HG03521 (cell line): ENCODE measurements around the gene ACOT7.
"Not testable (repeated sequence)": the region's sequence is repeated elsewhere in the genome, so short reads cannot be mapped to it uniquely, and the experiment has no call there.

Experiments
- ATAC-seq: cut with Tn5 transposase; IDR thresholded peaks from one replicate; pipeline ENCODE4 v1.9.1; 2021; ENCODE audit warnings: mild to moderate bottlenecking, moderate library complexity; ENCODE audit not compliant: unreplicated experiment

Gene ACOT7

DNA sequence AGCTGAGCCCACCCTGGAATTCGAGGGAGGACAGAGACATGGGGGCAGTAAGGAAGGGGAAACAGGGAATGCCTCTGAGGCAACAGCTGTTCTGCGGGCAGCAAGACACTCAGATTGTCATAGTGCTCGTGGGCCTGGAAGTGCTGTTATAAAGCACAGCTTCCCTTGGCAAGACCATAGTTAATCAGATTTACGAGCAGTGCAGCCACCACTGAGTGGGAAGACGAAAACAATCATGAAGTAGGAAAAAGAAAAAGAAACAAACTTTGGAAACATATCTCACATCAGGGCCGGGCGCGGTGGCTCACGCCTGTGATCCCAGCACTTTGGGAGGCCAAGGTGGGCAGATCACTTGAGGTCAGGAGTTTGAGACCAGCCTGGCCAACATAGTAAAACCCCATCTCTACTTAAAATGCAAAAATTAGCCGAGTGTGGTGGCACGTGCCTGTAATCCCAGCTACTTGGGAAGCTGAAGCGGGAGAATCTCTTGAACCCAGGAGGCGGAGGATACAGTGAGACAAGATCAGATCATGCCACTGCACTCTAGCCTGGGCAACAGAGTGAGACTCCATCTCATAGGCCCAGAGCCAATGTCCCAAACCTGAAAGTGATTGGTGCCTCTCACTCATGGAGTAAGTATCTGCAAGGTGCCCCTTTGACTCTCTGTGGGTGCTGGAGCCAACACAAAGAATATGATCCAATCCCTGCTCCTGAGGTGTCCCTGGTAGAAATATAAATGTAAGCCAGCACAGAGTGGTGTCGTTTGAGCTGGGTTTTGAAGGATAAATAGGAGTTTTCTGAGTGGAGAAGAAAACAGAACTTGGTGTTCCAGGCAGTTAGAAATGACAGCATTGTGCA lies 77.1 kb downstream of the ACOT7 start:
- no peak for ATAC-seq

DNA sequence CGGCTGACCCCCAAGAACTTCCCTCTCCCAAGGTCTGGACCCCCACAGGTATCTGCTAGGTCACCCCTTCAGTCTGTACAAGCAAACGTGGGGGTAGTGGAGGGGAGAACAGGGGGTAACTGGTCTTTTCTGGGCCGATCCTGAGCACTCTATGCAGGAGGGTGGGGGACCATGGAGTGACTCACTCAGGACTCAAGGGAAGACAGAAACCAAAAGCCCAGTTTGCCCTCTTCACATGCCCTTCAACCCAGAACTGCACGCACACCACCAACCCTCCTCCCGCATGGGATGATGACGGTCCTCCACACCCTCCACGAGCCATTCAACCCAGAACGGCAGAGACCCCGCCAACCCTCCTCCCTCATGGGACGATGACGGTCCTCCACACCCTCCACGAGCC lies 79.1 kb downstream of the ACOT7 start:
- ATAC-seq: no peak

- ATAC-seq: no peak
Observed at GRCh38 chr1:6313393-6314200, 80.0 kb downstream of the ACOT7 start.

DNA sequence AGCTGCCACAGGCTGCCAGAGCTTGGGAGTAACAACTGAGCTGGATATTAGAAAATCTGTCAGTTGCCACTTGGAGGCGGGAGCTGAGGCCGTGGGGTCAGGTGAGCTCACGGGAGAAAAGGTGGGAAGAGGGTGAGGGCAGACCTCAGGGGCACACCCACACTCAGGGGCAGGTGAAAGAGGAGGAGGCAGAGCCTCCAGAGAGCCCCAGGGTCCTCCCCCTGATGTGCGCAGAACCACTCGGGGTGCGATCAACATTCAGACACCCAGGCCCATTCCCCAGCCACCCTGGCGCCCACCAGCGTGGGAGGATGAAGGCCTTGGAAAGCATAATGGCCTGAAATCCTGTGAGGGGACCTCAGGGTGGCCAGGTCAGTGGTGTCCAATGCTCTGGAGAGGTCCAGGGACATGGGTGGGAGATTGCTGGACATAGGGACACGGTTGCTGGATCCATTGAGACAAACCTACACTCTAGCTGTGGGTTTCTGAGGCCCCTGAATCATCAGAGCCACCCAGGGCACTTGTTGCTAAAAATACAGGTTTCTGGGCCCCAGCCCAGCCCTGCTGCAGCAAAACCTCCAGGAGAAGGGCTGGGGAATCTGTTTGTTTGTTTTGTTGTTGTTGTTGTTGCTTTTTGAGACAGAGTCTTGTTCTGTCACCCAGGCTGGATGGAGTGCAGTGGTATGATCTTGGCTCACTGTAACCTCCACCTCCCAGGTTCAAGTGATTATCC lies 83.3 kb downstream of the ACOT7 start:
- no peak for ATAC-seq

DNA sequence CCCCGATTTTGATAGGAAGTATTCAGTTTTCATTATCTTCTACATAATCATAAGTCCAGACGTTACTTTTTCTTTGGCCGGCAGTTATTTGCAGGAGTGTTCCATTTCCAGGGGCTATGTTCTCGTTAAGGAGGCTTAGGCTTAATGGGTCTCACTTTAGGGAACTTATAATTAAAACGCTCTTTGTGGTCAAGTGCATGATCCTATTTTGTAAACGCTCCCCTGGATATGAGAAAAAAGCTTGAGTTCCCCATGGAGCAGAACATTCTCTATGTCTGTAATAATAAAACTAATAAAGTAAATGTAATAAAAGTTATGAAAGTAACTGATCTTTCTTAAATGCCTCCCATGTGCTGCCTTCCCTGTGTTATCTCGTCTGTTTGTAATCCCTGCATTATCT lies 84.0 kb downstream of the ACOT7 start:
- no peak for ATAC-seq

- no peak for ATAC-seq
Observed at GRCh38 chr1:6308449-6308848, 85.1 kb downstream of the ACOT7 start.

- not testable (repeated sequence) for ATAC-seq
Observed at GRCh38 chr1:6307682-6308081, 85.9 kb downstream of the ACOT7 start.

DNA sequence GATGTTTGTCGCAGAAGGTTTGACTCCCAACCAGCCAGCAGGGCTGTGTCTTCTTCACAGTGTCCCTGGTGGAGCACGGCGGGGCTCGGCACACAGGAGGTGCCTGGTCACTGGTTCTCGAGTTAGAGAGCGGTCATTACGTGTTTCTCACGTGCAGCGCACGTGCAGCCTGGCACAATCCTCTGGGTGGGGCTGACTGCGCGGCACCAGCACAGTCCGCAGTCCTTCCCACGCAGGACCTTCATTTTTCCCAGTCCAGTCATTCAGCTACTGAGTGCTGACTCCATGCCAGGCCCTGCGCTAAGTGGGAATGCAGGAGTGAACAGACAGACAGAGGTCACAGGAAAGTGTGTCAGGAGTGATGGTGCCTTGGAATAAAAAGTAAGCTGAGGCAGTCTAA lies 86.5 kb downstream of the ACOT7 start:
- no peak for ATAC-seq

- ATAC-seq: no peak
Observed at GRCh38 chr1:6303397-6304012, 90.1 kb downstream of the ACOT7 start.

DNA sequence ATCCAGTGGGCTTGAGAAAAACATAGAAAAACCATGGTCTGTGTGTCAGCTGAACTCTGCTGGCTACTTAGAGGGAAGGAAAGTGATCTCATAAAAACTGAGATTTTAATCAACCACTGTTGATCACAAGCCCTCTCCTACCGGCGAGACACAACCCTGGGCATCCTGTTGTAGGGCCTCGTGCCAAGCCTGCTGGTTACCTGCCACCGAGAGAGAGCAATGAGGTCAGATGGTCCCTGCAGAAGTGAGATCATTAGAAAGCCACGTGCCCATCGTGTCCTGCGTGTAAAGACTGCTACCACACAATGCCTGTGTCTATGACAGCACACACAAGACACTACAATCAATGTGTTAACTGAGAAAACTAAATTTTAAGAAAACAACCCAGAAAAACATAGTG lies 91.0 kb downstream of the ACOT7 start:
- ATAC-seq: no peak

- no peak for ATAC-seq
Observed at GRCh38 chr1:6301526-6301925, 92.0 kb downstream of the ACOT7 start.

DNA sequence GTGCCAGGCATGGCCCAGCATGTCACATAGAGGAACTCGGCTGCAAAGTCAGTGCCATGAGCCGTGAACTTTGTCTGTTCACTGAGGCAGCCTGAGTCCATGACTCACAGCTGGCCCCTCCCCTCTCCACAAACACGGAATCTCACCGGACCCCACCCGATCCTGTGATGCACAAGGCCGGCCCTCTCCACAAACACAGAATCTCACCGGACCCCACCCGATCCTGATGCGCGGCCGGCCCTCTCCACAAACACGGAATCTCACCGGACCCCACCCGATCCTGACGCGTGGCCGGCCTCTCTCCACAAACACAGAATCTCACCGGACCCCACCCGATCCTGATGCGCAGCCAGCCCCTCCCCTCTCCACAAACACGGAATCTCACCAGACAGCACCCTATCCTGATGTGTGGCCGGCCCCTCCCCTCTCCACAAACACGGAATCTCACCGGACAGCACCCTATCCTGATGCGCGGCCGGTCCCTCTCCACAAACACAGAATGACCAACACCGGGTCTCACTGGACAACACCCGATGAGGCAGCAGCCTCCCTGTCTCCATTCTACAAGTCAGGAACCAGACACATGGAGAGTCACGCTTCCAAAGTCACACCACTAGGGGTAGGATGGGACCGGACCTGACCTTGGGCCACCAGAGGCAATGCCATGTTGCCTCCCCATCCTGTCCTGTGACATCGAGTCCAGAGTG lies 93.1 kb downstream of the ACOT7 start:
- ATAC-seq: no peak

DNA sequence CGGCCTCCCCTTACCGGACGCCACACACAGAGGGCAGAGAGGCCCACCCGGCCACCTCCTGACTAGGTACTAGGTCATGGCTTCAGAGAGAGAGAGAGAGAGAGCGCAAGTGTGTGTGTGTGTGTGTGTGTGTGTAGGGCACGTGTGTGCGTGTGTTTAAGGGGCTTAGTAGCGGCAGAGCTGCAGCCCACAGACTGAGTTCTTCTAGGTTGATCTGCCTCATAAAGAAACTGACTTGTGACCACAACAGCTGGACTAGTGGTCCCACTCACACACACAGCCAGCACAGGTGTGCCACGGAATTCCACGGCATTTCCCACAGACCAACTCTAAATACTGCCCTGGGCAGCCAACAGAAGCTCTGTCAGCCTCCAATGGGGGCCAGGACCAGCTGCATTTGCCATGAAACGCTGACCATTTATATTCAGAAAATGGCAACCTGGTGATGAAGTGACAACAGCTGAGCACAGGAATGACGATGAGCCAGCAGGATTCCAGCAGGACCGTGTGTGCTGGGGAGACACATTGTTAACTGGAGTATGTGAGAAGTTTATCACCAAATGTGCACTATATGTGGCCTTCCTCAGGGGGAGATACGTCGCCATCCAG lies 93.9 kb downstream of the ACOT7 start:
- ATAC-seq: no peak

DNA sequence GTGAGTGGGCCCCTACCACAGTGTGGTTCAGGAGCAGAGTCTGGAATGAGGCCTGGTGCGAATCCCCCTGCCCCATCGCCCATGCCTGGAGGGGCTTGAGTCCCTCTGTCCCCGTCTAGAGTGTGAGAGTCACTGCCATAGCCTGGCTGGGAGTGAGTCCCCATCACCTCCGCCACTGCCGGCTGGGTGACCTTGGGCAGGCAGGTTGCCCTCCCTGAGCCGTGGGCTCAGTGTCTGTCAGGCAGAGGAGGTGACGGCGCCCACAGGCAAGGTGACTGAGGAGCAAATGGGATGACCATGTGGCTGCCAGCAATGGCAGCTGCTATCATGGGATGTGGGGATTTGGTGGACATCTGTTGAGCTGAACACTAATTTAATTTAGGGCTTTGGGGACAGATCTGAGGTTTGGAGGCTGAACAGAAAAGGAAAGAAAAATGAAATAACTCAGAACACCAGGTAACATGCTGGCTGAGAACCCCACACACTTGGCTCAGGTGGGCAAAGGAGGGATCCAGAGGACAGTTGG lies 94.6 kb downstream of the ACOT7 start:
- ATAC-seq: no peak

DNA sequence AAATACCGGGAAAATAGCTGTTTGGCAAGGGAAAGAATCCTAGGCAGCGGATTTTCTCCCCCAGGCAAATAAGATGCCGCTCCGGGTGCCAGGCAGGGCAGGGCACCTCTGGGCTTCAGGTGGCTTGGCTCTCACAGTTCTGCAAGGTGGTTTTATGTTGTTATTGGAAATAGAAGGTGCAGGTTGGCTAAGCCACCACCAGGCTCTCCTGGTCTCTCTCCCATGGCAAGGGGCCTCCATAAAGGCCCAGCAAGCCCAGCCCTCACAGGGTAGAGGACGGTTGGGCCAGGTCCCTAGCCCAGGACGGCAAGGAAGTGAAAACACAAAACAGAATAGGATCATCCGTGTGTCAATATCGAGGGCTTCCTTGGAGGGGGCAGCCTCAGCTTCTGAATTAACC lies 95.0 kb downstream of the ACOT7 start:
- no peak for ATAC-seq

DNA sequence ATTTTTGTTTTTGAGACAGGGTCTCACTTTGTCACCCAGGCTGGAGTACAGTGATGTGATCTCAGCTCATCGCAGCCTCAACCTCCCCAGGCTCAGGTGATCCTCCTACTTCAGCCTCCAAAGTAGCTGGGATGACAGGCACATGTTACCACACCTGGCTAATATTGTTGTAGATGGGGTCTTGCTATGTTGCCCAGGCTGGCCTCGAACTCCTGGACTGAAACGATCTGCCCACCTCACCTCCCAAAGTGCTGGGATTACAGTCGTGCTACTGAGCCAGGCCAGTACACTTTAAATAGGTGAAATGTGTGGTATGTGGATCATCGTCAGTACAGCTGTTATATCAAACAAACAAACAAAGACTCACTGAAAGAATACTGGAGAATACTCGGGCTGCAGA lies 97.7 kb downstream of the ACOT7 start:
- no peak for ATAC-seq

- no peak for ATAC-seq
Observed at GRCh38 chr1:6294890-6295556, 98.5 kb downstream of the ACOT7 start.

GRCh38 chr1:6294080-6294889 lies 99.3 kb downstream of the ACOT7 start:
- no peak for ATAC-seq
